ENCODE results near the gene CAPN3.

Gene CAPN3

DNA sequence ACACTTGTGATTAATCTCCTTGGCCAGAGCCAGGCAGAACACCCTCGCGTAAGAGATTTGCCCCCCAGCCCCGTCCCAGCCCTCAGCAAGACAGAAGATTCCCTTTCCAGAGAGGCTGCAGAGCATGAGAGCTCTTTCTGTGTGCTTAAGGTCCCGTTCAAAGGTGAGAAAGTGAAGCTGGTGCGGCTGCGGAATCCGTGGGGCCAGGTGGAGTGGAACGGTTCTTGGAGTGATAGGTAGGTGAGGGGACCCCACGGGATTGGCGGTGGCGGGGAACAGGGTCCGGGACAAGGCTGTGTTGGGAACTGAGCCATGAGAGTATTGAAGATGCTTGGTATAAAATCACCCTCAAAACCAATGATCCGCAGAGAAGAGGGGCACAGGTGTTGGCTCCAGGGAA lies 34.8 kb downstream of the CAPN3 start:
- DNase-seq (ENCODE audit: low spot score): no peak

GRCh38 chr15:42395838-42396237 lies 36.5 kb downstream of the CAPN3 start:
- DNase-seq (ENCODE audit: low spot score): no peak

DNA sequence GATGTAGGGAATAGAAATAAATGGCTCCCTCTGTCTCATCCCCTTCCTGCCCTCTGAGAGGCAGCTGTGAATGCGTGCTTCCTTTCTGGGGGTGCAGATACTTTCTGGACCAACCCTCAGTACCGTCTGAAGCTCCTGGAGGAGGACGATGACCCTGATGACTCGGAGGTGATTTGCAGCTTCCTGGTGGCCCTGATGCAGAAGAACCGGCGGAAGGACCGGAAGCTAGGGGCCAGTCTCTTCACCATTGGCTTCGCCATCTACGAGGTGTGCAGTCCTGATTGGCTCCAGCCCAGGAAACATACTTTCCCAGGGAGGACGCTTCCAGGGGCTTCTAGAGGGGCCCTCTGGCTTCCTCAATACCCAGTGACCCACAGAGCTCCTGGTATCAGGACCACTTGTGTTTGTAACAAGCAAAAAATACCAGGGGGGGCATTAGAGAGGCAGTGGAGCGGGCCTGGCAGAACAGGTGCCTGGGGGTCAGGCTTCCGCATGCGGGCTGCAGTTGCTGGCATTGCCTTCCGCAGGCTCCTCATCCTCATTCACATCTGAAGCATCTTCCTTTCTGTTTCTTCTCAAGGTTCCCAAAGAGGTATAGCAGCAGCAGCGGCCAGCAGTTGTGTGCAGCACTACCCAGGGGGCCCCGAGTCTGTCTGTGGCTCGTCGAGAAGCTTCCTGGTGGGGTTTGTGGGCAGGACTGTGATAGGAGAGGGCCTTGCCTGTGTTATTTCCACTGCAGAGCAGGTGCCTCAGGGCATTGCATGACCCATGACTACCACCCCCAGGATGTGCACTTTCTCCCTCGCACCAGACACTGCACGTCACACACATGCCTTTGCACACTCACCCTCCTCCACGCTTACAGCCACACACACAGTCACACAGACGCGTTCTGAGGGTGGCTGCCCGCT lies 42.5 kb downstream of the CAPN3 start:
- no peak for DNase-seq (ENCODE audit: low spot score)

DNA sequence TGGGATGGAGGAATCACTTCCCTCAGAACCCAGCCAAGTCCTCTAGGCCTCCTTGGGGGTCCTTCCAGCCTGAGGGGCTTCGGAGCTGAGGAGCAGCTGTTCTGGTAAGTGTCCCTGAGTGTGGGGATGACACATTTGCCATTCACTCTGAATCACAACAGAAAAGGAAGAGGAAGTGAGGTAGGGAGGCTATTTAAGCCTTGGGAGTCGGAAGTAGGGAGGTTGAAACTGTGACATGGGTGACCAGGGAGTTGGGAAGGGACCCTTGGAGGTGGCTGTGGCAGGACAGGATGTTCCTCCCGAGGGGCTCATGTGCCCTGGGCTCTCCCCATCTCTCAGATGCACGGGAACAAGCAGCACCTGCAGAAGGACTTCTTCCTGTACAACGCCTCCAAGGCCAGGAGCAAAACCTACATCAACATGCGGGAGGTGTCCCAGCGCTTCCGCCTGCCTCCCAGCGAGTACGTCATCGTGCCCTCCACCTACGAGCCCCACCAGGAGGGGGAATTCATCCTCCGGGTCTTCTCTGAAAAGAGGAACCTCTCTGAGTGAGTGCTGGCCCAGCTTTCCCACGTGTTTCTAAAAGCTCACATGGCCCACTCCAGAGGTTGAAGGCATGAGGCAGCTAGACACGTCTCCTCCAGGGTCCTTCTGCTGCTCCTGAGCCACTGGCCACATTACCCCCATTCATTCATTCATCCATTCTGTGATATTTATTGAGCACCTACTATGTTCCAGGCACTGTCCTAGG lies 43.3 kb downstream of the CAPN3 start:
- DNase-seq (ENCODE audit: low spot score): no peak

DNA sequence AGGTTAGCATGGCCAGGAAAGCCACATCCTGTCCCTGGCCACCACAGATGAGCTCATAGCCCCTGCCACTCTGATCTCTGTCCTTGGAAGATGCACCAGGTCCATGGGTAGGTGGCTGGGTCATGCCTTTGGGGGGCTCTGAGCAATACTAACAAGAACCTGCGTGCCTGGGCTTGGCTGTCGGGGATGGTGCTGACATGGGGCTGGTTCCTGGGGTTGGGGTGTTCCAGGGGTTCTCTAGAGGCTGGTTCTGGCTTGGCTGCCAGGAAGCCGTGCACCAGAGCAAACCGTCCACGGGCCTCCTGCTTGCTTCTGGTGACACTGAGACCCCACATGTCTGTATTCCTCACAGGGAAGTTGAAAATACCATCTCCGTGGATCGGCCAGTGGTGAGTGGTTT lies 44.1 kb downstream of the CAPN3 start:
- DNase-seq (ENCODE audit: low spot score): no peak

DNA sequence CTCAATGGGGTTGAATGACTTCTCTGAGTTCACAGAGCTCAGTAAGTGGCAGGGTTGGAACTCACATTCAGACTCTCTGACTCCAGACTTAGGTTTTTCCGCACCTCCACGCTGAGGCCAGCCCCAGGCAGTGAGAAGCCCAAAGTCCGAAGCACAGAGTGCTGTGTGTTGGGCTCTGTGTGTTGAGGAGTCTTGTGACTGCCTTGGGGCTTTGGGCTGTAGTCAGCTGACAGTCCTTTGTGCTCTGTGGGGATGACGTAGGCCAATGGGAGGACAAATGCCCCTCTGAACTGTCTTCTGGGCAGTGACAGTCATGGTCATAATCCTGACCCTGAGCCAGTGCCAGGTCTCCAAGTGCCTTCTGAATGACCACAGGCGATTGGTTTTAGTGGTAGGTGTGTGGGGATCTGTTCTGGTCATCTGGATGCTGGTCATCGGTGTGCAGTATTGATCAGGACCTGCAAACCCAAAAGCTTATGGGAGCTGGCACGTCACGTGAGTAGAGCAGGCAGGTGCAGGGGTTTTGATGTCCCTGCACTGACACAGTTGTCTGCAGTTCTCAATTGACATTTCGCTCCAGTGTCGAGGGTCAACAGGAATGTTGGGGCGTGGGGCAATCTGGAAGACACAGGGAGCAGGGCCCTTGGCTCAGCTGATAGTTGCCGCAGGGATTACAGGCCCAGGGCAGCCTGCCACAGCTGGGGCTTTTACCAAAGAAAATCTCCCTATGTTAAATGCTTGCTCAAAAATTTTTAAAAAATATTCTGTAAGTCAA lies 45.3 kb downstream of the CAPN3 start:
- DNase-seq (ENCODE audit: low spot score): no peak

GRCh38 chr15:42405863-42406482 lies 46.7 kb downstream of the CAPN3 start:
- no peak for DNase-seq (ENCODE audit: low spot score)

DNA sequence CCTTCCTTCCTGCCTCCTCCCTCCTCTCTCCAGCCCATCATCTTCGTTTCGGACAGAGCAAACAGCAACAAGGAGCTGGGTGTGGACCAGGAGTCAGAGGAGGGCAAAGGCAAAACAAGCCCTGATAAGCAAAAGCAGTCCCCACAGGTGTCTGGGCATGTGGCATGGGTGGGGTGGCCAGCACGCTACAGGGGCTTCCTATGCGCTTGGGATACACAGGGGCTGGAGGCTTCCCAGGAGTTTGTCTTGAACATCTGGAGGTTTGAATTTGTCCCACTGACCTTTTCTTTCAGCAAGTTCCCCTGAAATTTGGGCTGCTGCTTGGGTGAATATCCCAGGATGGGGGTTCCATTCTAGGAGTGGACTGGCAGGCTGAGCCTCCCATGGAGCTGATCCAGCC lies 48.9 kb downstream of the CAPN3 start:
- no peak for DNase-seq (ENCODE audit: low spot score)

GRCh38 chr15:42409011-42409410 lies 49.7 kb downstream of the CAPN3 start:
- DNase-seq (ENCODE audit: low spot score): no peak

DNA sequence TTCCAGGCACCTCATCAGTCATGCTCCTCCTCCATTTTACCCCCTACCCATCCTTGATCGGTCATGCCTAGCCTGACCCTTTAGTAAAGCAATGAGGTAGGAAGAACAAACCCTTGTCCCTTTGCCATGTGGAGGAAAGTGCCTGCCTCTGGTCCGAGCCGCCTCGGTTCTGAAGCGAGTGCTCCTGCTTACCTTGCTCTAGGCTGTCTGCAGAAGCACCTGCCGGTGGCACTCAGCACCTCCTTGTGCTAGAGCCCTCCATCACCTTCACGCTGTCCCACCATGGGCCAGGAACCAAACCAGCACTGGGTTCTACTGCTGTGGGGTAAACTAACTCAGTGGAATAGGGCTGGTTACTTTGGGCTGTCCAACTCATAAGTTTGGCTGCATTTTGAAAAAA lies 52.6 kb downstream of the CAPN3 start:
- DNase-seq (ENCODE audit: low spot score): no peak

GRCh38 chr15:42413920-42414319 lies 54.6 kb downstream of the CAPN3 start:
- no peak for DNase-seq (ENCODE audit: low spot score)

DNA sequence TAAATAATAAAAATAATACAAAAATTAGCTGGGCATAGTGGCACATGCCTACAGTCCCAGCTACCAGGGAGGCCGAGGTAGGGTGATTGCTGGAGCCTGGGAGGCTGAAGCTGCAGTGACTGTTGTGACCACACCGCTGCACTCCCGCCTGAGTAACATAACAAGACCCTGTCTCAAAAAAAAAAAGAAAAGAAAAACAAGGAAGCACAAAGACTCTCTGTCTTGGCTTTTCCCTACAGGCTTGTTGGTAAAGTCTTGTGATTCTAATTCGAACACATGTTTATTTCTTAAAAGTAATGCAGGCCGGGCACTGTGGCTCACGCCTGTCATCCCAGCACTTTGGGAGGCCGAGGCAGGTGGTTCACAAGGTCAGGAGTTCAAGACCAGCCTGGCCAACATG lies 60.1 kb downstream of the CAPN3 start:
- DNase-seq (ENCODE audit: low spot score): no peak

GRCh38 chr15:42421376-42421775 lies 62.1 kb downstream of the CAPN3 start:
- no peak for DNase-seq (ENCODE audit: low spot score)

DNA sequence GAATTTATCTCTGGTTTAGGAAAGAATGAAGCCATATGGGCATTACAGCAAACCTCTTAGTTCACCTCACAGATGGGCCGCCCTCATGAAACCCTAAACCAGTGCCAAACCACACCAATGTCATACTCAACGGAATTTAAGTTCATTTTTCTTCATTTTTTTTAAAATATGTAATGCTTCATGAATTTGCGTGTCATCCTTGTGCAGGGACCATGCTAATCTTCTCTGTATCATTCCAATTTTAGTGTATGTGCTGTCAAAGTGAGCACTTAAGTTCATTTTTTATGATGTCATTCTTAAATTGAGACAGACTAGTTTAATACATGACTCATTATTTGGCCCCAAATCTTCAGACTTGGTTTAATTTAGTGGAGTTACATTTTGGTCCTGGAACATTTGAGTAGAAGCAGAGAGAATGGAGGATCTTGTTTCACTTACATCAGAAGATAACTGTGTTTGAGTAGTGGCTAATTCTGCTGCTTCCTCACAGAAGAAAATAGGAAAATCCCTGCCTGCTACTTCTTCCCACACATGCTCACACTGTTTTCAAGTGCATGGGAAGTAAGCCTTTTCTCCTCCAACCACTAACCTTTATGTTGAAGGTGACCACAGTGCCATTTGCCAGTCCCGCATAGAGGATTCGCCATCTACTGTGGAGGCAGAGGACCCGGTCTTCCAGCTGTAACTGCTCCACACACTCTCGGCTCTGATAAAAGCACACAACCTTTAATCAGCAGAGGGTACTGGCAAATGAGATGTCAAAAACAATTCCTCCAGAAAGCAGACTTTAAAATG lies 68.3 kb downstream of the CAPN3 start:
- DNase-seq (ENCODE audit: low spot score): no peak

- no peak for DNase-seq (ENCODE audit: low spot score)
Measured at GRCh38 chr15:42444415-42445063, 85.2 kb downstream of the CAPN3 start.

DNA sequence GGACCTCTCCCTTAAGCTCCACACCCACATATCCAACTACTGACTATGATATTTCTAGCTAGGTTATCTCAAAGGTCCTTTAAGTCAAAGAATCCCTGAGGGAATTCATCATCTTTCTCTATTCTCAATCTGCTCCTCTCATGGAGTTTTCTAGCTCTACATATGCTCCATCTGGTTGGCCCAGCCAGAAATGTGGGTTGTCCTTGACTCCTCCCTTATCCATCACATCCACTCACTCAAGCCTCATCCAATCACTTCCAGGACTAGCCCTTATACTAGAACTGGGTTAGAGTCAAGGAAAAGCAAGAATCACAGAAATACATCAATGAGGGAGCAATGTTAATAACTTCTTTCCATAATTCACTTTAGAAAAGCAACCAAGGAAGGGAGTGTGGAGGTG lies 86.2 kb downstream of the CAPN3 start:
- DNase-seq (ENCODE audit: low spot score): no peak

- DNase-seq (ENCODE audit: low spot score): no peak
Measured at GRCh38 chr15:42447599-42447998, 88.3 kb downstream of the CAPN3 start.

DNA sequence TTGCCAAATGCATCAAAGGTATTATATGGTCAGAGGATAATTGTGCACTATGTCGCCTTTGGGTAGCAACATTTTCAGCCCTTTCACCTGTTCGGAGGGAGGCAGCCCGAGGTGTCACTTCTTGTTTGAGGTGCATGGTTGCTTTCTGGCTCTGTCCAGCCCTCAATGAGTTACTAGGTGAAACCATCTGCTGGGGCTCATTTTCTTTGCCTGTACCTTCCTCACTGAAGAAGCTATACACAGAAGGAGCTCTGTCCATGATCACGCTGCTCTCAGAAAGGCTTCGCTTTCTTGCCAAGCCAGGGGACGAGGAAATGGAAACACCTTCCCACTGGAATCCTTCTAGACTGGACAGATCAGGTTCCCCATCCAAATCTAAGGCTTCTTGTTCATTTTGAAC lies 89.0 kb downstream of the CAPN3 start:
- no peak for DNase-seq (ENCODE audit: low spot score)

GRCh38 chr15:42449770-42450424 lies 90.6 kb downstream of the CAPN3 start:
- no peak for DNase-seq (ENCODE audit: low spot score)

DNA sequence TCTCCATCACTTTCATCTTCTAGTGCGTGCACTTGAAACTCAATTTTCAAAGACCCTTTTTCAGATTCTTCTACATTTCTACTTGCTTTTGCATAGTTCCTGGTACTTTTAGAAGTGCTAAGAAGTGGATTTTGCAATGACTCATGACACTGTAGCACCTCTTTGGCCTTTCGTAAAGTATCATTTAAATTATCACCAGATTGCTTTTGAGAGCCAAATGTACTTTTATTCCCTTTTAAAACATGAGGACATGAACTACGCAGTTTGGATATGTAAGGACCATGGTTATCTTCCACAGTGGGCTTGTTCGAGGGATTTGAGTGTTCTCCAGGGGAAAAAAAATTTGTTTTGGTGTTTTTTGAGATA lies 91.1 kb downstream of the CAPN3 start:
- no peak for DNase-seq (ENCODE audit: low spot score)

Data from HuH-7 (cell line).